Nephron progenitor cell (in vitro differentiated cells): Measurements from ENCODE around the gene PLLP.
"Not testable (repeated sequence)": the region's sequence is repeated elsewhere in the genome, so short reads cannot be mapped to it uniquely, and the experiment has no call there.

Experiments
- DNase-seq: peaks from one replicate; pipeline ENCODE4 v3.0.0; 2021
- H3K27ac Mint-ChIP-seq: 2 replicates; pipeline ENCODE4 v1.8.0; 2021; ENCODE audit warnings: mild to moderate bottlenecking, moderate library complexity, mixed read lengths
- H3K27me3 Mint-ChIP-seq: 2 replicates; pipeline ENCODE4 v1.8.0; 2021; ENCODE audit warnings: mild to moderate bottlenecking, low read depth, mixed read lengths; ENCODE audit not compliant: poor library complexity
- H3K36me3 Mint-ChIP-seq: 2 replicates; pipeline ENCODE4 v1.8.0; 2021; ENCODE audit warnings: low read depth, mixed read lengths
- H3K4me1 Mint-ChIP-seq: 2 replicates; pipeline ENCODE4 v1.8.0; 2021; ENCODE audit warnings: mixed read lengths
- H3K4me3 Mint-ChIP-seq: 2 replicates; pipeline ENCODE4 v1.8.0; 2021; ENCODE audit warnings: mild to moderate bottlenecking, moderate library complexity, mixed read lengths
- H3K9me3 Mint-ChIP-seq: 2 replicates; pipeline ENCODE4 v1.8.0; 2021; ENCODE audit warnings: mild to moderate bottlenecking, moderate library complexity, mixed read lengths
- TF ChIP-seq, protein P1 (sequence below): fragments of 200-600 bp; sonication (generic); IDR thresholded peaks from 2 replicates; pipeline ENCODE4 v1.5.0; 2021; ENCODE audit warnings: antibody characterized with exemption

The PLLP gene

DNA sequence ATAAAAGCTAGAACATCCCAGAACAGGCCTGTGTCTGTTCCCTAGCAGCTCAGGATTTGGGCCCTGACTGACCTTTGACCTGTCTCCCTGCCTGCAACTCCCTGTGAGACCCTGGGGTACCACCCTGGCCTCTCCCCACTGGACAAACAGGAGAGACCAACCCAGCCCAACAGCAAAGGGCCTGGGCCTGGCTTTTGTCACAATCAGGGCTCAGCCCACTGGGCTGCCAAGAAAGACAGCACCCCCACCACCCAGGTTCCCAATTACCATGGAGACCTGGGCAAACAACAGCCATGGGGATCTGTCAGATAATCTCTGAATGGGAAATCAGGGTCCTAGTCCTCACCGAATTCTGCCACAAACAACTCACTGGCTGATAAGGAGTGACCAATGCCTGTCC lies 11.1 kb downstream of the PLLP start:
- Mint-ChIP-seq H3K27me3 (peaks cover 21% of the 10 kb centered on the region), H3K9me3 (no peaks in the 10 kb centered on the region), H3K4me3 (no peak overlapping the region), H3K27ac (no peak overlapping the region), H3K4me1 (no peaks in the 10 kb centered on the region), H3K36me3 (no peaks in the 10 kb centered on the region)
- TF ChIP-seq, protein P1, sequence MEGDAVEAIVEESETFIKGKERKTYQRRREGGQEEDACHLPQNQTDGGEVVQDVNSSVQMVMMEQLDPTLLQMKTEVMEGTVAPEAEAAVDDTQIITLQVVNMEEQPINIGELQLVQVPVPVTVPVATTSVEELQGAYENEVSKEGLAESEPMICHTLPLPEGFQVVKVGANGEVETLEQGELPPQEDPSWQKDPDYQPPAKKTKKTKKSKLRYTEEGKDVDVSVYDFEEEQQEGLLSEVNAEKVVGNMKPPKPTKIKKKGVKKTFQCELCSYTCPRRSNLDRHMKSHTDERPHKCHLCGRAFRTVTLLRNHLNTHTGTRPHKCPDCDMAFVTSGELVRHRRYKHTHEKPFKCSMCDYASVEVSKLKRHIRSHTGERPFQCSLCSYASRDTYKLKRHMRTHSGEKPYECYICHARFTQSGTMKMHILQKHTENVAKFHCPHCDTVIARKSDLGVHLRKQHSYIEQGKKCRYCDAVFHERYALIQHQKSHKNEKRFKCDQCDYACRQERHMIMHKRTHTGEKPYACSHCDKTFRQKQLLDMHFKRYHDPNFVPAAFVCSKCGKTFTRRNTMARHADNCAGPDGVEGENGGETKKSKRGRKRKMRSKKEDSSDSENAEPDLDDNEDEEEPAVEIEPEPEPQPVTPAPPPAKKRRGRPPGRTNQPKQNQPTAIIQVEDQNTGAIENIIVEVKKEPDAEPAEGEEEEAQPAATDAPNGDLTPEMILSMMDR = no peak
- DNase-seq = no peak

- Mint-ChIP-seq H3K9me3 (no peaks in the 10 kb centered on the region), H3K36me3 (no peaks in the 10 kb centered on the region), H3K4me3 (no peak overlapping the region), H3K27me3 (peaks cover 21% of the 10 kb centered on the region), H3K4me1 (peaks cover 8% of the 10 kb centered on the region), H3K27ac (no peak overlapping the region)
- DNase-seq = no peak
- TF ChIP-seq, protein P1 = no peak
These were observed 12.5 kb downstream of the PLLP start for GRCh38 chr16:57271867-57272495.

GRCh38 chr16:57271063-57271345 lies 13.5 kb downstream of the PLLP start:
- peaks cover 20% of the 10 kb centered on the region for H3K27me3 Mint-ChIP-seq
- no peaks in the 10 kb centered on the region for H3K36me3 Mint-ChIP-seq
- no peak overlapping the region for H3K27ac Mint-ChIP-seq
- no peaks in the 10 kb centered on the region for H3K9me3 Mint-ChIP-seq
- TF ChIP-seq, protein P1 = no peak
- H3K4me1 Mint-ChIP-seq = peaks cover 17% of the 10 kb centered on the region
- DNase-seq = no peak
- no peak overlapping the region for H3K4me3 Mint-ChIP-seq

GRCh38 chr16:57270221-57271062 lies 14.0 kb downstream of the PLLP start:
- Mint-ChIP-seq H3K4me3 (no peak overlapping the region), H3K4me1 (peaks cover 18% of the 10 kb centered on the region), H3K27me3 (peaks cover 17% of the 10 kb centered on the region), H3K36me3 (no peaks in the 10 kb centered on the region), H3K9me3 (no peaks in the 10 kb centered on the region), H3K27ac (no peak overlapping the region)
- TF ChIP-seq, protein P1 = no peak
- DNase-seq = no peak

- Mint-ChIP-seq H3K9me3 (no peaks in the 10 kb centered on the region), H3K27me3 (peaks cover 15% of the 10 kb centered on the region), H3K36me3 (no peaks in the 10 kb centered on the region), H3K27ac (peak overlapping the region; percentile 36), H3K4me1 (peaks cover 18% of the 10 kb centered on the region), H3K4me3 (no peak overlapping the region)
- no peak for DNase-seq
- TF ChIP-seq, protein P1 = no peak
These were observed 15.4 kb downstream of the PLLP start for GRCh38 chr16:57268804-57269800.

DNA sequence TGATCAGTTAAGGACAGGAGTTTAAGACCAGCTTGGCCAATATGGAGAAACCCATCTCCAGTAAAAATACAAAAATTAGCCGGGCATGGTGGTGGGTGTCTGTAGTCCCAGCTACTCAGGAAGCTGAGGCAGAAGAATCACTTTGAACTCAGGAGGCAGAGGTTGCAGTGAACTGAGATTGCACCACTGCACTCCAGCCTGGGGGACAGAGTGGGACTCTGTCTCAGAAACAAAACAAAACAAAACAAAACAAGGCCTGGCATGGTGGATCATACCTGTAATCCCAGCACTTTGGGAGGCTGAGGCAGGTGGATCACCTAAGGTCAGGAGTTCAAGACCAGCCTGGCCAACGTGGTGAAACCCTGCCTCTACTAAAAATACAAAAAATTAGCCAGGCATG lies 17.1 kb downstream of the PLLP start:
- H3K9me3 Mint-ChIP-seq, H3K27ac Mint-ChIP-seq, H3K36me3 Mint-ChIP-seq, H3K4me3 Mint-ChIP-seq, DNase-seq: not testable (repeated sequence)
- peaks cover 15% of the 10 kb centered on the region for H3K27me3 Mint-ChIP-seq
- H3K4me1 Mint-ChIP-seq = peaks cover 22% of the 10 kb centered on the region
